ENCODE results near the gene URM1.

The URM1 gene

GRCh38 chr9:128405077-128405779 lies 34.1 kb downstream of the URM1 start:
- no peaks in the 10 kb centered on the region for H3K9me3 ChIP-seq
- H3K36me3 ChIP-seq: no peaks in the 10 kb centered on the region
- no peaks in the 10 kb centered on the region for H3K4me1 ChIP-seq
- no peak for DNase-seq
- no peaks in the 10 kb centered on the region for H3K27me3 ChIP-seq
- no peak overlapping the region for H3K4me3 ChIP-seq (ENCODE audit: low read depth, low read length)
- no peak for TF ChIP-seq CTCF (IDR thresholded peaks at IDR 0.05; ENCODE audit: low read depth, low read length)

GRCh38 chr9:128405780-128406171 lies 34.6 kb downstream of the URM1 start:
- Histone ChIP-seq H3K4me3 (ENCODE audit: low read depth, low read length) (no peak overlapping the region), H3K36me3 (no peaks in the 10 kb centered on the region), H3K4me1 (no peaks in the 10 kb centered on the region), H3K27me3 (no peaks in the 10 kb centered on the region), H3K9me3 (no peaks in the 10 kb centered on the region)
- DNase-seq: no peak
- no peak for TF ChIP-seq CTCF (IDR thresholded peaks at IDR 0.05; ENCODE audit: low read depth, low read length)

DNA sequence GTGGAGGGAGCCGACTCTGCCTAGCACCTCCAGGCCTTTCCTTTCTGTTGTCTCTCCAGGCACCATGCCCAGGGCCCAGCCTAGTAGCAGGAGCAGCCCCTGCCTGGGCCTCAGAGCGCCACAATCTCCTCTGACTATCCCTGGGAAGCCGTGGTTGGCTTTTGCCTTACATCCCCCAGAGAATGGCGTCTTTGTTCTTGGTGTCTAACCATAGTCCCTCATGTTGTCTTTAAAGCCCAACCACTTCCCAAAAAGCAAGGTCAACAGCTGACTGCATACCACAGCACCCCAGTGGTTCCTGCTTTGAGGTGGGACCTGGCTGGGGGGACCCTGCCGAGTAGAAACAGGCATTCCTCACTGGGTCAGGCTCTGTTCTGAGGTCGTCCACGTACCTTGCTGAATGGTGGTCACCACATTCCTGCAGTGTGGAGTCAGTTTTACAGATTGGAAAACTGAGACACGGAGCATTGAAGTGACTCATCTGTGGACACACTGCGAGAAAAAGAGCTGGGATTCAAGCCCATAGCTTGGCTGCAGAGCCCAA lies 35.7 kb downstream of the URM1 start:
- Histone ChIP-seq H3K36me3 (no peaks in the 10 kb centered on the region), H3K4me1 (no peaks in the 10 kb centered on the region), H3K9me3 (no peaks in the 10 kb centered on the region), H3K27me3 (no peaks in the 10 kb centered on the region), H3K4me3 (ENCODE audit: low read depth, low read length) (no peak overlapping the region)
- DNase-seq: no peak
- no peak for TF ChIP-seq CTCF (IDR thresholded peaks at IDR 0.05; ENCODE audit: low read depth, low read length)

DNA sequence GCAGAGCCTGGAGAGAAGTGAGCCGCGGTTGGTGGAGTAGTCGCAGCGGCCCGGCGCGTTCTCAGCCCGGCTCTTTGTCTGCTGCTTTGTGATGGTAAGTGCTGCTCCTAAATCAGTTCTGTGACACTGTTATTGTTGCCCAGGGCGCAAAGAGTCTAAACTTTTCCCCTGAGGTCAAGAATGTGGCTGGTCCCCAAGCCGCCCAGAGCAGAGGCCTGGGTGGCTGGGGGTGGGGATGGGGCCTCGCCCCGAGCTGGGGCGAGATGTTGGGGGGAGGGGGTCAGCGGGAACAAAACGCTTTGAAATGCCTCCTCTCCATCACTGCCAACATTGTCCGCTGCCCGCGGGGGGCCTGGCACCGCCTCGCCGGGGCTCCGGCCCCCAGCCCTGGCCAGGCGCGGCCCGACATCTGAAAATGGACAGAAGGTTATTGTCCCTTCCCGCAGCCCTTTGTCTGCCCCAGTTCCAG lies 37.8 kb downstream of the URM1 start:
- H3K27me3 ChIP-seq: no peaks in the 10 kb centered on the region
- DNase-seq: no peak

DNA sequence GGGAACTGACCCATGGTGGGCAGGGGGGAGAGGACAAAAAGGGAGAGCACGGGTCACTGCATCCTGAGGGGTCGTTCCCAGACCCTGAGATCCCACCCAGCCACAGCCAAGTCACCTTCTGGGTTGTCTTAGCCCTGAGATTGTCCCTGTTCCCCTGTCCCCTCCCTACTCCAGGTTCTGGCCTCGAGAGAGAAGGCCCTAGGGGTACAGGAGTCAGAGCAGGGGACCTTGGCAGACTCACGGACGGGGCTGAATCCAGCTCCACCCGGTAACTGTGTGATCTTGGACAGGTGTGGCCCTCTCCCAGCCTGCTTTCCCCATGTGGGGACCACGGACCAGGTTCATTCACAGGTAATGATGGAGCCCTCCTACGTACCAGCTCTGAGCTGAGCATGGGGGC lies 38.3 kb downstream of the URM1 start:
- no peak for TF ChIP-seq CTCF (IDR thresholded peaks at IDR 0.05; ENCODE audit: low read depth, low read length)
- Histone ChIP-seq H3K4me3 (ENCODE audit: low read depth, low read length) (no peak overlapping the region), H3K4me1 (no peaks in the 10 kb centered on the region), H3K9me3 (no peaks in the 10 kb centered on the region), H3K27me3 (no peaks in the 10 kb centered on the region), H3K36me3 (no peaks in the 10 kb centered on the region)
- DNase-seq: no peak

More for the DNA sequence above, 37.8 kb downstream of the URM1 start:
- Histone ChIP-seq H3K4me1 (no peaks in the 10 kb centered on the region), H3K4me3 (ENCODE audit: low read depth, low read length) (no peak overlapping the region), H3K9me3 (no peaks in the 10 kb centered on the region), H3K36me3 (no peaks in the 10 kb centered on the region)
- no peak for TF ChIP-seq CTCF (IDR thresholded peaks at IDR 0.05; ENCODE audit: low read depth, low read length)

DNA sequence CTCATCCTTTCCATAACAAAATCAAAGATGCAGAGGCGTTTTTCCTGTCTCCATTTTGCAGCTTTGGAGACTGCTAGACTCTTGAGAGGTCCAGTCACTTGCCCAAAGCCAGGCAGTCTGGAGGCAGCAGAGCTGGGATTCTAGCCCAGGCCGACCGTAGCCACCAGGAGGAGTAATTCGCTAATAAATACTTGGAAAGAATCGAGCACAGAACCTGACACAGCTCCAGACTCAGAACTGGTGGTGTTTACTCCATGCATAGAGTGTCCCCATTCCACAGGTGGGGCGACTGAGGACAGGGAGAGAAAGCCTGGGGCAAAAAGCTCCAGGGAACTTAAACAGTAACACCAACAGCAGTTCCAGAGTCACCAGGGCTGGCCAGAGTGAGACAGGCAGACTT lies 38.8 kb downstream of the URM1 start:
- no peaks in the 10 kb centered on the region for H3K36me3 ChIP-seq
- peak; percentile 32 for DNase-seq
- H3K9me3 ChIP-seq: no peaks in the 10 kb centered on the region
- no peaks in the 10 kb centered on the region for H3K4me1 ChIP-seq
- TF ChIP-seq CTCF (IDR thresholded peaks at IDR 0.05; ENCODE audit: low read depth, low read length): peak; percentile 41
- no peak overlapping the region for H3K4me3 ChIP-seq (ENCODE audit: low read depth, low read length)
- H3K27me3 ChIP-seq: no peaks in the 10 kb centered on the region
